HUDEP-2 (cell line): ENCODE measurements around the gene TOR1AIP1.
"Not testable (repeated sequence)": the region's sequence is repeated elsewhere in the genome, so short reads cannot be mapped to it uniquely, and the experiment has no call there.

Experiments used
- DNase-seq, 76 experiments: peaks; one replicate each; lab custom pipeline; 2025; ENCODE audit not compliant: unreplicated experiment in 76 of 76; lab: John Stamatoyannopoulos, UW

Gene TOR1AIP1

GRCh38 chr1:179935909-179936496 is 53.9 kb downstream of the TOR1AIP1 start:
- DNase-seq = no peak

DNA sequence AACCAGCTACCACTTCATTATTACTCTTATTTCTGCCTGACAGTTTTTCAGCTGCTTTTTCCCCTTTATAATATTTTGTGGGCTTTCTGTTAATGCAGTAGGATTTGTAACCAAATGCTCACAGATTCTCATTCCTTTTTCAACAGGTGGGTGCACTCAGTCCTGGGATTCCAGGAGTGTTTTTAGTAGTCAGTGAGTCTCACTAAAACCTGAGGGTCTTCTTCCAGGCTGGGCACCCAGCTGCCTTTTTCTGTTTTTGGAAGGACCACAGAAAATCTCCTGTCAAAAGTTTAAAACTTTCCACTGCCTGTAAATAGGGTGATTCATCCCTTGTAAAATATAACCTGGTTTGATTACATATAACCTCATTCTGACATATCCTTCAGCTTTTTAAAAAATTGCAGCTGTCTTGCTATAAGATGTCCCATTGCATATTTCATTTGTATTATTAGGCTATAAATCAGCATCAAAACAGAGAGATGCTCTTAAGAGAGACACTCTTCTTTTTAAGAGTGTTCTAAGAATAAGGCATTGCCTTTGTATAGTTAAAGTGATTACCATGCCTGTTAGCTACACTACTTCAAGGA is 55.7 kb downstream of the TOR1AIP1 start:
- DNase-seq = no peak

DNA sequence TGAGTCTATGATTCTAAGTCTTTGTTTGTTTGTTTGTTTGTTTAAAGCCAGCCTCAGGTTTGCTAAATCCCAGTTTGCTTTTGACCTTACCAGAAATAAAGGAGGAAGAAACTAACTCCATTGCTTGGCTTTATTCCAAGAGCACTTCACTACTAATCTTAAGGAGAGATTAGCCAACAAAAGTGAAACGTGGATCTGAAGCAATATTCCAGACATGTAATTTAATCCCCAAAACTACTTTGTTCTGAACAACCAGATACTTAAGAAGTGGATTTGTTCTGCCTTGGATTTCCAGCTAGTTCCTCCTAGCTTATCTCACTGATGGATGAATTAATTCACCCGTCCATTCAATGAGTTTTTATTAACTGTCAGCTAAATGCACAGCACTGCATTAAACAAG is 56.7 kb downstream of the TOR1AIP1 start:
- DNase-seq = no peak

GRCh38 chr1:179939941-179940340 is 57.9 kb downstream of the TOR1AIP1 start:
- DNase-seq = no peak

GRCh38 chr1:179941454-179941853 is 59.4 kb downstream of the TOR1AIP1 start:
- no peak for DNase-seq

GRCh38 chr1:179950651-179951050 is 68.6 kb downstream of the TOR1AIP1 start:
- DNase-seq = no peak

- DNase-seq = no peak
Observed at GRCh38 chr1:179951383-179952144, 69.5 kb downstream of the TOR1AIP1 start.

- no peak for DNase-seq
Observed at GRCh38 chr1:179952186-179952585, 70.1 kb downstream of the TOR1AIP1 start.

DNA sequence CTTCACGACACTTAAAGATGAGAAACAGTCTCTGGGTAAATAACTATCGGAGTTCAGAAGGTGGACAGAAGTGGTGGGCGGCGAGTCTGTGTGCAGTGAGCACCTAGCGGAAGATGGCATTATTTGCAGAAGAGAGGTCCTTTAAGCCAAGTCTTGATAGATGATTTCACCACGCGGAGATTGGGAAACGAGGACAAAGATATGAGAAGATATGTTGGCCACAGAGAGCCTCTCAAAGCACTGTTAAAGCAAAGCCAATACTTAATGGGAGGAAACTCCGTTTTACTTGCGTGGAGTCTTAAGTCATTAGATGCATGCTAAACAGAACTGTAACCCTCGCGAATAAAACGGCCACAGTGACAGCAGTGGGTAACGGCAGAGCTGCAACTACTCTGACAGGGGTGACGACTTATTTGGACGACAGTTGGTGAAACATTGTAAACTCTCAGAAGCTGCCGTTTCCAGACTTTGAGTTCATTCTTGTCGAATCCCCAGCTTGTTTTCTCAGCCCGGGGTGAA is 71.9 kb downstream of the TOR1AIP1 start:
- peak in 56 of 76 experiments; percentile 10 to 80 (median 48) for DNase-seq

- peak; percentile 59 to 99 (median 96) for DNase-seq
Observed at GRCh38 chr1:179954493-179955286, 72.6 kb downstream of the TOR1AIP1 start, which contains the start of gene CEP350. TSS of gene CEP350 (plus strand) at chr1:179954810. CDS start at chr1:179986182, 31,372 bp downstream.

DNA sequence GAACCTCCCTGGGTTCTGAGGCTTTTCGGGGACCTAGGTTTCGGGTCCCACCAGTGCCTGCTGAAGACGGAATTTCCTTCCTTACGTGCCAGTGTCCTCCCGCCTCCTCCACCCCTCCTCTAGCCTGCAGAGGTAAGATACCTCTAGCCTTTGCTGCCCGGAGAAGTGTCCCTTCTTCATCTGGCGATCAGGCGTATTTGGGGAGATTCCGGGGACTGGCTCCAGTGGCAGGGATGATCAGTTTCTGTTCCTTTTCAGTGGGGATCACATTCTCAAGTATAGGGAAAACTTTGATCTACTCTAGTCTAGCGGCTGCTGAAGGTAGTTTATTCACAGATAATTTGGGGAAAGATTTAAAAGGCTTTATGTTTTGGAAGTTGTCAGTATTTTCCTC is 73.2 kb downstream of the TOR1AIP1 start:
- peak in 18 of 76 experiments; percentile 11 to 70 (median 30) for DNase-seq

- peak in 1 of 76 experiments; percentile 5 for DNase-seq
Observed at GRCh38 chr1:179955731-179956130, 73.6 kb downstream of the TOR1AIP1 start.

GRCh38 chr1:179958359-179958758 is 76.3 kb downstream of the TOR1AIP1 start:
- DNase-seq = no peak

GRCh38 chr1:179962168-179962567 is 80.1 kb downstream of the TOR1AIP1 start:
- not testable (repeated sequence) for DNase-seq

GRCh38 chr1:179966551-179966950 is 84.5 kb downstream of the TOR1AIP1 start:
- no peak for DNase-seq

- no peak for DNase-seq
Observed at GRCh38 chr1:179968284-179968993, 86.4 kb downstream of the TOR1AIP1 start.

DNA sequence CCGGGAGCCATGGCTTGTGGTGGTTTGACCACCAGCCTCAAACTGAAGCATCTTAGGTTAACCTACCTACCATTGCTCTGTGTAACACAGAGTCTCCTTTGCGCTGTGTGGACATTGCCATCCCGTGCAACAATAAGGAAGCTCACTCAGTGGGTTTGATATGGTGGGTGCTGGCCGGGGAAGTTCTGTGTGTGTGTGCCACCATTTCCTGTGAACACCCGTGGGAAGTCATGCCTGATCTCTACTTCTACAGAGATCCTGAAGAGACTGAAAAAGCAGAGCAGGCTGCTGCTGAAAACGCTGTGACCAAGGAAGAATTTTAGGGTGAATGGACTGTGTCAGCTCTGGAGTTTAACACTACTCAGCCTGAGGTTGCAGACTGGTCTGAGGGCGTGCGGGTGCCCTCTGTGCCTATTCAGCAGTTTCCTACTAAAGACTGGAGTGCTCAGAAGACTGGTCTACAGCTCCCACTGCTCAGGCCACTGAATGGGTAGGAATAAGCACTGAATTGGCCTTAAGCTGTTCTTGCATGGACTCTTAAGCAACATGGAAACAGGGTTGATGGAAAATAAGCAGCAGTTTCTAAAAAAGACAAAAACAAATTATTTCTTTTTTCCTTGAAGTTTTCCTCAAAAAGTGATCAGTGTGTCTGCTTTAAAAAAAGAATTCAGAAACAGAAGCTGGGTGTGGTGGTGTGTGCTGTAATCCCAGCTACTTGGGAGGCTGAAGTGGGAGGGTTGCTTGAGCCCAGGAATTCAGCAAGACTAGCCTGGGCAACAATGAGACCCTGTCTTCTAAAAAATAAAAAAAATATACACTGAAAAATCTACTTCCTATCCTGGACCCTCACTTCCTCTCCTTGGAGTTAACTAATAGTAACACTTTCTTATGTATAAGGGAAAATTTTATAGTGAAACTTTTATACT is 87.2 kb downstream of the TOR1AIP1 start:
- DNase-seq = no peak
